GM18519 (cell line): Measurements from ENCODE around the gene ATP7A.
"Not testable (repeated sequence)": the region's sequence is repeated elsewhere in the genome, so short reads cannot be mapped to it uniquely, and the experiment has no call there.

Source experiments
- ATAC-seq: cut with Tn5 transposase; IDR thresholded peaks from one replicate; pipeline ENCODE4 v1.9.1; 2021; ENCODE audit warnings: mild to moderate bottlenecking, moderate library complexity; ENCODE audit not compliant: unreplicated experiment, low FRiP score

ATP7A gene

GRCh38 chrX:78024349-78025059 is 114.0 kb downstream of the ATP7A start:
- ATAC-seq, result no peak

- no peak for ATAC-seq
Measured at GRCh38 chrX:78027798-78028197, 117.3 kb downstream of the ATP7A start.

- ATAC-seq, result no peak
Measured at GRCh38 chrX:78029663-78030062, 119.2 kb downstream of the ATP7A start.

- no peak for ATAC-seq
Measured at GRCh38 chrX:78035061-78035460, 124.6 kb downstream of the ATP7A start.

- no peak for ATAC-seq
Measured at GRCh38 chrX:78037881-78038280, 127.4 kb downstream of the ATP7A start.

- no peak for ATAC-seq
Measured at GRCh38 chrX:78042601-78043000, 132.1 kb downstream of the ATP7A start.

- ATAC-seq, result no peak
Measured at GRCh38 chrX:78046362-78046761, 135.9 kb downstream of the ATP7A start.

GRCh38 chrX:78048052-78048451 is 137.6 kb downstream of the ATP7A start:
- no peak for ATAC-seq

GRCh38 chrX:78063687-78064086 is 153.2 kb downstream of the ATP7A start:
- no peak for ATAC-seq

- ATAC-seq, result no peak
Measured at GRCh38 chrX:78064152-78064551, 153.7 kb downstream of the ATP7A start.

GRCh38 chrX:78064698-78065601 is 154.5 kb downstream of the ATP7A start:
- peak; percentile 91 for ATAC-seq

- no peak for ATAC-seq
Measured at GRCh38 chrX:78066110-78066509, 155.6 kb downstream of the ATP7A start.

- no peak for ATAC-seq
Measured at GRCh38 chrX:78071331-78071730, 160.8 kb downstream of the ATP7A start.

GRCh38 chrX:78073147-78074077 is 162.9 kb downstream of the ATP7A start:
- ATAC-seq, result not testable (repeated sequence)

GRCh38 chrX:78074088-78074487 is 163.6 kb downstream of the ATP7A start:
- no peak for ATAC-seq

GRCh38 chrX:78075787-78076389 is 165.4 kb downstream of the ATP7A start:
- ATAC-seq, result no peak

GRCh38 chrX:78081413-78081812 is 170.9 kb downstream of the ATP7A start:
- ATAC-seq, result not testable (repeated sequence)

GRCh38 chrX:78092296-78092695 is 181.8 kb downstream of the ATP7A start:
- peak; percentile 69 for ATAC-seq

GRCh38 chrX:78098108-78098507 is 187.6 kb downstream of the ATP7A start:
- ATAC-seq, result no peak
